Astrocyte (in vitro differentiated cells and primary cell): Measurements from ENCODE around the gene MSANTD7. TPM values are rescaled to one million over a fixed set of nuclear protein-coding genes. Genes with fewer than 3 reads are reported as not detected.
A peak's percentile ranks its signal among the peaks of the same experiment; 100 is the strongest.

Experiments used
- DNase-seq: peaks from one replicate; pipeline ENCODE4 v3.0.0-alpha.2; 2010; ENCODE audit warnings: low read depth
- FAIRE-seq: peaks from 2 replicates; lab custom pipeline; 2011; peaks lifted over from hg19 to GRCh38; lab: Jason Lieb, UNC
- H2AFZ ChIP-seq: 2 replicates; pipeline ENCODE4 v1.6.0; 2012; ENCODE audit warnings: low read depth, low read length, inconsistent platforms
- H3K27ac ChIP-seq: 2 replicates; pipeline ENCODE4 v1.5.1; 2011; ENCODE audit warnings: low read depth, low read length, inconsistent platforms
- H3K27me3 ChIP-seq: 2 replicates; pipeline ENCODE4 v1.6.0; 2011; ENCODE audit warnings: low read length, inconsistent platforms; ENCODE audit not compliant: insufficient read depth
- H3K36me3 ChIP-seq: 2 replicates; pipeline ENCODE4 v1.5.1; 2011; ENCODE audit warnings: low read length, inconsistent platforms; ENCODE audit not compliant: insufficient read depth
- H3K4me1 ChIP-seq: 2 replicates; pipeline ENCODE4 v1.5.1; 2011; ENCODE audit warnings: low read length, inconsistent platforms; ENCODE audit not compliant: insufficient read depth
- H3K4me2 ChIP-seq: 2 replicates; pipeline ENCODE4 v1.6.0; 2012; ENCODE audit warnings: low read length, inconsistent platforms
- H3K4me3 ChIP-seq: 2 replicates; pipeline ENCODE4 v1.5.1; 2011; ENCODE audit warnings: low read depth, mild to moderate bottlenecking, low read length, inconsistent platforms; ENCODE audit not compliant: insufficient read depth
- H3K79me2 ChIP-seq: 2 replicates; pipeline ENCODE4 v1.6.0; 2012; ENCODE audit warnings: mild to moderate bottlenecking, low read length, inconsistent platforms; ENCODE audit not compliant: insufficient read depth
- H3K9ac ChIP-seq: 2 replicates; pipeline ENCODE4 v1.6.0; 2012; ENCODE audit warnings: mild to moderate bottlenecking, low read length, inconsistent platforms
- H3K9me3 ChIP-seq: 2 replicates; pipeline ENCODE4 v1.5.1; 2012; ENCODE audit warnings: low read depth, mild to moderate bottlenecking, low read length, inconsistent platforms; ENCODE audit not compliant: insufficient read depth
- H4K20me1 ChIP-seq: 2 replicates; pipeline ENCODE4 v1.6.0; 2012; ENCODE audit warnings: low read length, inconsistent platforms; ENCODE audit not compliant: insufficient read depth
- H3K27ac Mint-ChIP-seq: one replicate; pipeline ENCODE4 v1.8.0; 2021; ENCODE audit warnings: mild to moderate bottlenecking, mixed read lengths; ENCODE audit not compliant: unreplicated experiment
- H3K27me3 Mint-ChIP-seq: one replicate; pipeline ENCODE4 v1.8.0; 2021; ENCODE audit warnings: low read depth, mixed read lengths; ENCODE audit not compliant: unreplicated experiment
- H3K36me3 Mint-ChIP-seq: one replicate; pipeline ENCODE4 v1.8.0; 2021; ENCODE audit warnings: low read depth, mixed read lengths; ENCODE audit not compliant: unreplicated experiment
- H3K4me1 Mint-ChIP-seq: one replicate; pipeline ENCODE4 v1.8.0; 2021; ENCODE audit warnings: low read depth, mixed read lengths; ENCODE audit not compliant: unreplicated experiment
- H3K4me3 Mint-ChIP-seq: one replicate; pipeline ENCODE4 v1.8.0; 2021; ENCODE audit warnings: mild to moderate bottlenecking, moderate library complexity, mixed read lengths; ENCODE audit not compliant: unreplicated experiment
- H3K9me3 Mint-ChIP-seq: one replicate; pipeline ENCODE4 v1.8.0; 2021; ENCODE audit warnings: mild to moderate bottlenecking, mixed read lengths; ENCODE audit not compliant: unreplicated experiment
- CTCF ChIP-seq: IDR thresholded peaks from 2 replicates; pipeline ENCODE4 v1.5.1; 2011; ENCODE audit warnings: low read depth, mild to moderate bottlenecking, inconsistent platforms, low read length, moderate library complexity; ENCODE audit not compliant: insufficient read depth
- EZH2 ChIP-seq: IDR thresholded peaks from 2 replicates; pipeline ENCODE4 v1.6.1; 2012; ENCODE audit warnings: mild to moderate bottlenecking, low read length, inconsistent platforms; ENCODE audit not compliant: insufficient read depth
- total RNA-seq: library from RNA; stranded (reverse); gene quantifications from 2 replicates; pipeline ENCODE4 v1.2.1, GENCODE V29; 2021

MSANTD7 gene
- total RNA-seq, 1 donor from 2014 or later = 16.0 TPM

GRCh38 chr10:14879928-14880193 is 41.8 kb downstream of the MSANTD7 start:
- no peak overlapping the region for H2AFZ ChIP-seq

DNA sequence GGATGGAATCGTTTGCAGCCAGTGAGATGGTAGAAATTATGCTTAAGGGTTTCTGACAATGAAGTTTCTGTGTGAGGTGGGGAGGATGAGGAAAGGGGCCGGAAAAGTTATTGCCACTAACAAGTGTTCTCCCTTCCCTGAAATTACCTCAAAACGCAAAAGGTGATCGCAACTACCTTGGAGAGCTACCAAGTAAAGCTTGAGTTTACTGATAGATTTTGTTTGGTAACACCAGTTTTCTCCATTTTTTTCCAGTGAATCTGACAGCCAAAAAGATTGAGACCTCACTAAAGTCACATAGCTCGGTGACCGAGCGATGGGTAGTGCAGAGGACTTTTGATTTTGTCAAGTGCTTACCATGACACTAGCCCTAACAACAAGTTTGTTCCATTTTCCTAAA is 42.1 kb downstream of the MSANTD7 start:
- H3K9me3 ChIP-seq = no peaks in the 10 kb centered on the region
- peaks cover 82% of the 10 kb centered on the region for H3K79me2 ChIP-seq
- H4K20me1 ChIP-seq = peaks cover 27% of the 10 kb centered on the region
- no peak for DNase-seq
- Mint-ChIP-seq H3K36me3 (no peaks in the 10 kb centered on the region), H3K27ac (peak overlapping the region; percentile 84), H3K4me1 (peaks cover 12% of the 10 kb centered on the region), H3K9me3 (no peaks in the 10 kb centered on the region), H3K4me3 (peak overlapping the region; percentile 96), H3K27me3 (no peaks in the 10 kb centered on the region)
- FAIRE-seq = no peak
- peak overlapping the region; percentile 81 for H3K4me3 ChIP-seq
- TF ChIP-seq CTCF = no peak
- no peak for TF ChIP-seq EZH2
- no peaks in the 10 kb centered on the region for H3K27me3 ChIP-seq
- H3K36me3 ChIP-seq = peaks cover 2% of the 10 kb centered on the region
- H3K27ac ChIP-seq = no peak overlapping the region
- peak overlapping the region; percentile 93 for H3K9ac ChIP-seq
- no peak overlapping the region for H2AFZ ChIP-seq
- H3K4me2 ChIP-seq = peak overlapping the region; percentile 87
- peaks cover 18% of the 10 kb centered on the region for H3K4me1 ChIP-seq

More at GRCh38 chr10:14879928-14880193, 41.8 kb downstream of the MSANTD7 start:
- H3K4me1 ChIP-seq = peaks cover 18% of the 10 kb centered on the region
- no peaks in the 10 kb centered on the region for H3K9me3 ChIP-seq
- H3K36me3 ChIP-seq = peaks cover 2% of the 10 kb centered on the region
- peaks cover 24% of the 10 kb centered on the region for H4K20me1 ChIP-seq
- no peak for TF ChIP-seq EZH2
- no peak for TF ChIP-seq CTCF
- Mint-ChIP-seq H3K9me3 (no peaks in the 10 kb centered on the region), H3K4me3 (peak overlapping the region; percentile 96), H3K27ac (peak overlapping the region; percentile 84), H3K27me3 (no peaks in the 10 kb centered on the region), H3K4me1 (peaks cover 12% of the 10 kb centered on the region), H3K36me3 (no peaks in the 10 kb centered on the region)
- peak overlapping the region; percentile 87 for H3K4me2 ChIP-seq
- H3K27ac ChIP-seq = peak overlapping the region; percentile 77
- H3K27me3 ChIP-seq = no peaks in the 10 kb centered on the region
- peak overlapping the region; percentile 81 for H3K4me3 ChIP-seq
- FAIRE-seq (no peak), DNase-seq (no peak)
- peak overlapping the region; percentile 93 for H3K9ac ChIP-seq
- peaks cover 79% of the 10 kb centered on the region for H3K79me2 ChIP-seq

- Mint-ChIP-seq H3K4me3 (no peak overlapping the region), H3K36me3 (no peaks in the 10 kb centered on the region), H3K27me3 (no peaks in the 10 kb centered on the region), H3K9me3 (no peaks in the 10 kb centered on the region), H3K27ac (no peak overlapping the region), H3K4me1 (peaks cover 3% of the 10 kb centered on the region)
- TF ChIP-seq CTCF (no peak), EZH2 (no peak)
- no peak overlapping the region for H3K4me3 ChIP-seq
- peaks cover 94% of the 10 kb centered on the region for H3K79me2 ChIP-seq
- no peaks in the 10 kb centered on the region for H3K27me3 ChIP-seq
- no peak overlapping the region for H3K9ac ChIP-seq
- DNase-seq = no peak
- H3K36me3 ChIP-seq = peaks cover 2% of the 10 kb centered on the region
- H4K20me1 ChIP-seq = peaks cover 37% of the 10 kb centered on the region
- no peak for FAIRE-seq
- no peaks in the 10 kb centered on the region for H3K9me3 ChIP-seq
- H3K4me2 ChIP-seq = no peak overlapping the region
- H2AFZ ChIP-seq = no peak overlapping the region
- H3K27ac ChIP-seq = no peak overlapping the region
- H3K4me1 ChIP-seq = peaks cover 9% of the 10 kb centered on the region
Measured at GRCh38 chr10:14884082-14884481, 46.0 kb downstream of the MSANTD7 start.

Other genes with a start within 250 kb of the MSANTD7 start
- gene FAM107B, start 63.4 kb upstream of the MSANTD7 start, total RNA-seq = 36.0 and 42.3 TPM in 2 replicates
- 1.4 and 2.0 TPM in 2 replicates for gene CDNF, start 269 bp upstream of the MSANTD7 start, total RNA-seq
- gene HSPA14, start within 50 bp of the MSANTD7 start, total RNA-seq = 12.8 and 13.3 TPM in 2 replicates
- gene SUV39H2, start 40.6 kb downstream of the MSANTD7 start, total RNA-seq = 10.6 and 13.8 TPM in 2 replicates
- 8.5 and 10.1 TPM in 2 replicates for gene DCLRE1C, start 115.8 kb downstream of the MSANTD7 start, total RNA-seq
- 0.43 and 0.53 TPM in 2 replicates for gene MEIG1, start 121.1 kb downstream of the MSANTD7 start, total RNA-seq
- gene OLAH, start 205.6 kb downstream of the MSANTD7 start, total RNA-seq = not detected in 2 replicates